Activated CD4-positive, alpha-beta T cell treated with anti-CD3 and anti-CD28 coated beads, Interleukin-2, amount 10 ng/mL, durations not matched to agents 7 days and 5 days (primary cell): Measurements from ENCODE around the gene UTS2R. TPM values are rescaled to one million over a fixed set of nuclear protein-coding genes. Genes with fewer than 3 reads are reported as not detected.
"Not testable (repeated sequence)": the region's sequence is repeated elsewhere in the genome, so short reads cannot be mapped to it uniquely, and the experiment has no call there.

ENCODE experiments used
- CTCF ChIA-PET: fragments of 350-600 bp; sonication (Branson Sonifier 250); formaldehyde crosslinking; loops from one replicate; lab custom pipeline; 2021; ENCODE audit warnings: antibody characterized with exemption; lab: Charles Lee
- POLR2A ChIA-PET: fragments of 350-600 bp; sonication (Branson Sonifier 250); formaldehyde crosslinking; loops from one replicate; lab custom pipeline; 2021; ENCODE audit warnings: antibody characterized with exemption; lab: Charles Lee
- DNase-seq: peaks from one replicate; pipeline ENCODE4 v3.0.0-alpha.2; 2020
- H3K27ac Mint-ChIP-seq: one replicate; pipeline ENCODE4 v1.8.0; 2021; ENCODE audit warnings: mild to moderate bottlenecking, moderate library complexity, mixed read lengths
- H3K27me3 Mint-ChIP-seq: one replicate; pipeline ENCODE4 v1.8.0; 2021; ENCODE audit warnings: mixed read lengths
- H3K36me3 Mint-ChIP-seq: one replicate; pipeline ENCODE4 v1.8.0; 2021; ENCODE audit warnings: low read depth, mixed read lengths
- H3K4me1 Mint-ChIP-seq: one replicate; pipeline ENCODE4 v1.8.0; 2021; ENCODE audit warnings: mixed read lengths
- H3K4me3 Mint-ChIP-seq: one replicate; pipeline ENCODE4 v1.8.0; 2021; ENCODE audit warnings: mild to moderate bottlenecking, moderate library complexity, mixed read lengths
- H3K9me3 Mint-ChIP-seq: one replicate; pipeline ENCODE4 v1.8.0; 2021; ENCODE audit warnings: mixed read lengths
- total RNA-seq, 2 experiments: library from RNA; stranded (reverse); gene quantifications; one replicate each; pipeline ENCODE4 v1.2.3, GENCODE V29; 2021

UTS2R gene
- total RNA-seq, 2 experiments from 2014 or later: not detected

- Mint-ChIP-seq H3K27me3 (peaks cover 7% of the 10 kb centered on the region), H3K4me3 (no peak overlapping the region), H3K4me1 (peaks cover under 1% of the 10 kb centered on the region), H3K9me3 (no peaks in the 10 kb centered on the region), H3K36me3 (no peaks in the 10 kb centered on the region), H3K27ac (no peak overlapping the region)
- CTCF ChIA-PET: interaction anchor here (0.8 to 2.7 kb wide), 9 partner anchors 7 to 321 kb away, joined by 3 to 13 read pairs (median 4); no protein-coding TSS in a partner anchor
- POLR2A ChIA-PET: no interaction called here
- DNase-seq: peak; percentile 89
Measured at GRCh38 chr17:82351713-82352488, 19.7 kb upstream of the UTS2R start.

DNA sequence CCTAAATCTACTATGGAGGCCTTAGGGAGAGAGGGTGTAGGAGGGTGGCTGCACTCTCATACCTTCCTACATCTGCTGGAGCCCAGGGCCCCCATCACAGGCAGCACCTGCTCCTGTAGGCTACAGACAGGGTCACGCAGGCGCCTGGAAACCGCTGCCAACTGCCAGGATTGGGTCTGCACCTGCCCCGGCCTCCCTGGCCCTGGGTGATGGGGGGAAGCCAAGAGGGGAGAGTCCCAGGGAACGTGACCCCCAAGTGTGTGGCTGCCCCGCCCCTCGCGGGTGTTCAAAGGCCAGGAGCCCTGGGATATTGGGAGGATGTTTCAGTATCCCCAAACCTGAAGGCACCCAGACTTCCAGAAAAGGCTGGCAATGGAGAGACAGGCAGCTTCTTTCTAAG, 18.1 kb upstream of the UTS2R start:
- ChIA-PET POLR2A (no interaction called here), CTCF (interaction anchor here (0.7 kb wide), 1 partner anchor 139 kb away, joined by 3 read pairs; no protein-coding TSS in a partner anchor)
- peaks cover 7% of the 10 kb centered on the region for H3K27me3 Mint-ChIP-seq
- no peaks in the 10 kb centered on the region for H3K9me3 Mint-ChIP-seq
- no peak overlapping the region for H3K27ac Mint-ChIP-seq
- no peaks in the 10 kb centered on the region for H3K36me3 Mint-ChIP-seq
- no peak overlapping the region for H3K4me3 Mint-ChIP-seq
- DNase-seq: no peak
- peaks cover 6% of the 10 kb centered on the region for H3K4me1 Mint-ChIP-seq

- Mint-ChIP-seq H3K27ac (no peak overlapping the region), H3K9me3 (no peaks in the 10 kb centered on the region), H3K4me1 (peaks cover 9% of the 10 kb centered on the region), H3K4me3 (no peak overlapping the region), H3K27me3 (peaks cover 9% of the 10 kb centered on the region), H3K36me3 (no peaks in the 10 kb centered on the region)
- POLR2A ChIA-PET: interaction anchor here (0.8 kb wide), 1 partner anchor 209 kb away, joined by 3 read pairs; no protein-coding TSS in a partner anchor
- CTCF ChIA-PET: no interaction called here
- no peak for DNase-seq
Measured at GRCh38 chr17:82354804-82355308, 16.7 kb upstream of the UTS2R start.

- H3K27ac Mint-ChIP-seq: no peak overlapping the region
- H3K27me3 Mint-ChIP-seq: peaks cover 9% of the 10 kb centered on the region
- ChIA-PET CTCF (no interaction called here), POLR2A (interaction anchor here (0.8 kb wide), 1 partner anchor 208 kb away, joined by 3 read pairs; no protein-coding TSS in a partner anchor)
- peaks cover 9% of the 10 kb centered on the region for H3K4me1 Mint-ChIP-seq
- H3K4me3 Mint-ChIP-seq: no peak overlapping the region
- DNase-seq: no peak
- no peaks in the 10 kb centered on the region for H3K36me3 Mint-ChIP-seq
- H3K9me3 Mint-ChIP-seq: no peaks in the 10 kb centered on the region
Measured at GRCh38 chr17:82355770-82356427, 15.7 kb upstream of the UTS2R start.

DNA sequence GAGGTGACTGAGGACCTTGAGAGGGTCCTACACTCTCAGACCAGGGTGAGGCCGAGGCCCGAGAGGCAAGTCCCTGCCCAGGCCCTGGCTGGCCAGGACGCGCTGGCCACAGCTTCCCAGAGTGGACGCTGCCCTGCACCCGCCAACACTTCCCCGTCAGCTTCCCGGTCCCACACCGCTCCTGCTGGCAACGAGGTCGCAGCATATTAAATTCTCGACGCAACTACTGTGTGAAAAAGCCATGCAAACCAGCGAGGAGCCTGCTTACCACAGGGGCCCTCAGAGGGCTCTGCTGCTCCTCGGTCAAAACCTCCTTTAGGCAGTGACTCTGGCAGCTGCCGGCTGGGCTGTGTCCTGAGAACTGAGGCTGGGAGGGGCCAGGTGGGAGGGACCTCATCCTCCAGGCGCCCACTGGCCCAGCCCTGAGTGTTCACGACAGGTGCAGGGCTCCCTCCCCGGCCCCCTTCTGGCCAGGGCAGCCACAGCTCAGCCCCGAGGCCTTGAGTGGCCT, 14.7 kb upstream of the UTS2R start:
- no peak for DNase-seq
- no peak overlapping the region for H3K27ac Mint-ChIP-seq
- H3K4me1 Mint-ChIP-seq: peaks cover 9% of the 10 kb centered on the region
- H3K4me3 Mint-ChIP-seq: no peak overlapping the region
- no peaks in the 10 kb centered on the region for H3K9me3 Mint-ChIP-seq
- ChIA-PET CTCF (interaction anchor here (1.2 kb wide), 1 partner anchor 13 kb away, joined by 4 read pairs; no protein-coding TSS in a partner anchor), POLR2A (no interaction called here)
- H3K27me3 Mint-ChIP-seq: peaks cover 10% of the 10 kb centered on the region
- no peaks in the 10 kb centered on the region for H3K36me3 Mint-ChIP-seq

DNA sequence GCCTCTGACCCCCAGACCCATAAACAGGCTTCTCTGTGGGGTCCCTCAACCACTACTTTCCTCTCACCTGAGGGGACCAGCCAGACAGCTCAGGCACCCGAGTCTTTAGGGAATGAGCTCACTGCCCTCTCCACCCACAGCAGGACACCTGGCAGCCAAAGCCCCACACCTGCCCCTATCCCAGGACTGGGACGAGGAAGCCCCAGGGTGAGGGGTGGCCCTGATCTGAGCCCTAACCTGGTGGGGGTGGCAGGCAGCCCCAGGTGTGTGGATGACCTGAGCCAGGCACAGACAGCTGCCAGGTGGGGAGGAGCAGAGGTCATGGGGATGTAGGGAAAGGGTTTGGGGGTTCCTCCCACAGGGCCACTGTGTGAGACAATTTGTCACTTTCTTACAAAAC, 14.2 kb upstream of the UTS2R start:
- Mint-ChIP-seq H3K36me3 (no peaks in the 10 kb centered on the region), H3K9me3 (no peaks in the 10 kb centered on the region), H3K27me3 (peaks cover 11% of the 10 kb centered on the region), H3K4me3 (no peak overlapping the region), H3K4me1 (peaks cover 9% of the 10 kb centered on the region), H3K27ac (no peak overlapping the region)
- no peak for DNase-seq
- POLR2A ChIA-PET: interaction anchor here (0.6 kb wide), 1 partner anchor 93 kb away, joined by 4 read pairs; no protein-coding TSS in a partner anchor
- CTCF ChIA-PET: interaction anchor here (0.6 to 1.2 kb wide), 2 partner anchors 13 to 242 kb away, joined by 3 to 4 read pairs; no protein-coding TSS in a partner anchor

DNA sequence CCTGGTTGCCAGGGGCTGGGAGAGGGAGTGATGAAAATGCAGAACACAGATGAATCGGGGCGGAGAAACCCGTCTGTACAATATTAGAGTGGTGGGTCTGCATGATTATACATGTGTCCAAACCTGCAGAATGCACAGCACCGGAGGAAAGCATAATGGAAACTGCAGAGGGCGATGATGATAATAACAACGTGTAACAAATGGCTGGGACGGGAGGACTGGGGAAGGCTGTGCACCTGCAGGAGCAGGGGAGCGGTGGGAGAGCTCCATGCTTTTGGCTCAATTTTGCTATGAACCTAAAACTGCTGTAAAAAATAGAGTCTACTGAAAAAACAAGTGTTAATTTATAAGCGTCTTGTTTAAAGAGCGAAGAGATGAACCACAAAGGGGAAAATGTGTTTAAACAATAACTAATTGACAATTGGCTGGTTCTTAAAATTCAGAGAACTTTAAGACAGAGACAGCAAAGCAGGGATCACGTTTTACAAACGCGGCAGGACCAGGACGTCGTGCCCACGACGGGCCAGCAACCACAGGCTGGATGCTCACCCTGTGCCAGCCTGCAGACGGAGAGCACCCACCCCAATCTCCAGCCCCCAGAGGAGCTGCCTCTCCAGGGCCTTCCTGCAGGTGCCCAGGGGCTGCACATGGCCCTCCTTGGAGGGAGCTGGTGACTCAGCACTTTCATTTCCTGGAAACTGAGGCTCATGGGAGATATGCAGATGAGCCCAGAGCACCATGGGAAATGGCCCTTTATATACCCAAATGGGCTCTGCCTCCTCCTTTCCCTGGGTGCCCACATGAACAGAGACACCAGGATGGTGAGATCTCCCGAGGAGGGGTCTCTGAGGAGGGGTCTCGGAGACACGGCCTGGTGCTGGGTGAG, 12.9 kb upstream of the UTS2R start, which contains the start of gene TEX19:
TEX19 (plus strand) TSS at position 783 of the 886 bp plus-strand sequence. CDS start 2,904 bp downstream, outside the sequence.
- no peak within 1 kb of the TSS for H3K27ac Mint-ChIP-seq
- ChIA-PET POLR2A (no interaction called here), CTCF (interaction anchor here (0.6 to 1.2 kb wide), 2 partner anchors 12 to 58 kb away, joined by 4 read pairs; no protein-coding TSS in a partner anchor)
- H3K36me3 Mint-ChIP-seq: no peaks in the 10 kb centered on the region
- H3K4me1 Mint-ChIP-seq: peaks cover 9% of the 10 kb centered on the region
- H3K9me3 Mint-ChIP-seq: no peaks in the 10 kb centered on the region
- DNase-seq: no peak
- peaks cover 11% of the 10 kb centered on the region for H3K27me3 Mint-ChIP-seq
- H3K4me3 Mint-ChIP-seq: no peak within 1 kb of the TSS

DNA sequence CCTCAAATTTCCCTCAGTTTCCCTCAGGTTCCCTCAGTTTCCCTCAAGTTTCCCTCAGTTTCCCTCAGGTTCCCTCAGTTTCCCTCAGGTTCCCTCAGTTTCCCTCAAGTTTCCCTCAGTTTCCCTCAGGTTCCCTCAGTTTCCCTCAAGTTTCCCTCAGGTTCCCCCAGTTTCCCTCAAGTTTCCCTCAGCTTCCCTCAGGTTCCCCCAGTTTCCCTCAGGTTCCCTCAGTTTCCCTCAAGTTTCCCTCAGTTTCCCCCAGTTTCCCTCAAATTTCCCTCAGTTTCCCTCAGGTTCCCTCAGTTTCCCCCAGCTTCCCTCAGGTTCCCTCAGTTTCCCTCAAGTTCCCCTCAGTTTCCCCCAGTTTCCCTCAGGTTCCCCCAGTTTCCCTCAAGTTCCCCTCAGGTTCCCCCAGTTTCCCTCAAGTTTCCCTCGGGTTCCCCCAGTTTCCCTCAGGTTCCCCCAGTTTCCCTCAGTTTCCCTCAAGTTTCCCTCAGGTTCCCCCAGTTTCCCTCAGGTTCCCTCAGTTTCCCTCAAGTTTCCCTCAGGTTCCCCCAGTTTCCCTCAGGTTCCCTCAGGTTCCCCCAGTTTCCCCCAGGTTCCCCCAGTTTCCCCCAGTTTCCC, 12.0 kb upstream of the UTS2R start:
- peaks cover 11% of the 10 kb centered on the region for H3K27me3 Mint-ChIP-seq
- H3K9me3 Mint-ChIP-seq, H3K36me3 Mint-ChIP-seq, H3K4me1 Mint-ChIP-seq, H3K4me3 Mint-ChIP-seq, CTCF ChIA-PET, DNase-seq, POLR2A ChIA-PET, H3K27ac Mint-ChIP-seq: not testable (repeated sequence)

DNA sequence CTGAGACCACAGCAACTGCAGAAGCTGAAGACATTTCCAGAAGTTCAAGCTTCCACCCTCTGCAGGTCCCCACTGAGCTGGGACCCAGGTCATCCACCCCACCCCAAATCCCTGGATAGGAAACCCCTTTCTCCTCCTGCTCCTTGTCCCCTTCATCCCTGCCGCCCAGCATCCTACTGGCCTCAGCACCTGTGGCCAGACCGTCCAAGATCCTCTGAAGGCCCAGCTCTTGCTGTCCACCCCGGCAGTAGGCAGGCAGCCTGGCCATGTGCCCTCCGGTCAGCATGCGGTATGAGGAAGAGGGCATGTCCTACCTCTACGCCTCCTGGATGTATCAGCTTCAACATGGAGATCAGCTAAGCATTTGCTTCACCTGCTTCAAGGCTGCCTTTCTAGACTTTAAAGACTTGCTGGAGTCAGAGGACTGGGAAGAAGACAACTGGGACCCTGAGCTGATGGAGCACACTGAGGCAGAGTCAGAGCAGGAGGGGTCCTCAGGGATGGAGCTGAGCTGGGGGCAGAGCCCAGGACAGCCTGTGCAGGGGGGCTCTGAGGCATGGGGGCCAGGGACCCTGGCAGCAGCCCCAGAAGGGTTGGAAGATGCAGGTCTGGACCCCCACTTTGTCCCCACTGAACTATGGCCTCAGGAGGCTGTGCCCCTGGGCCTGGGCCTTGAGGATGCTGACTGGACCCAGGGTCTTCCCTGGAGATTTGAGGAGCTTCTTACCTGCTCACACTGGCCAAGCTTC, 9.5 kb upstream of the UTS2R start:
- H3K4me1 Mint-ChIP-seq: peaks cover 9% of the 10 kb centered on the region
- H3K27me3 Mint-ChIP-seq: peaks cover 11% of the 10 kb centered on the region
- no peak for DNase-seq
- H3K4me3 Mint-ChIP-seq: no peak overlapping the region
- no peaks in the 10 kb centered on the region for H3K9me3 Mint-ChIP-seq
- CTCF ChIA-PET: interaction anchor here (1.3 to 1.4 kb wide), 2 partner anchors 8 to 126 kb away, joined by 3 to 7 read pairs; no protein-coding TSS in a partner anchor
- no peaks in the 10 kb centered on the region for H3K36me3 Mint-ChIP-seq
- POLR2A ChIA-PET: interaction anchor here (0.6 kb wide), 1 partner anchor 8 kb away, joined by 4 read pairs; no protein-coding TSS in a partner anchor
- H3K27ac Mint-ChIP-seq: no peak overlapping the region

DNA sequence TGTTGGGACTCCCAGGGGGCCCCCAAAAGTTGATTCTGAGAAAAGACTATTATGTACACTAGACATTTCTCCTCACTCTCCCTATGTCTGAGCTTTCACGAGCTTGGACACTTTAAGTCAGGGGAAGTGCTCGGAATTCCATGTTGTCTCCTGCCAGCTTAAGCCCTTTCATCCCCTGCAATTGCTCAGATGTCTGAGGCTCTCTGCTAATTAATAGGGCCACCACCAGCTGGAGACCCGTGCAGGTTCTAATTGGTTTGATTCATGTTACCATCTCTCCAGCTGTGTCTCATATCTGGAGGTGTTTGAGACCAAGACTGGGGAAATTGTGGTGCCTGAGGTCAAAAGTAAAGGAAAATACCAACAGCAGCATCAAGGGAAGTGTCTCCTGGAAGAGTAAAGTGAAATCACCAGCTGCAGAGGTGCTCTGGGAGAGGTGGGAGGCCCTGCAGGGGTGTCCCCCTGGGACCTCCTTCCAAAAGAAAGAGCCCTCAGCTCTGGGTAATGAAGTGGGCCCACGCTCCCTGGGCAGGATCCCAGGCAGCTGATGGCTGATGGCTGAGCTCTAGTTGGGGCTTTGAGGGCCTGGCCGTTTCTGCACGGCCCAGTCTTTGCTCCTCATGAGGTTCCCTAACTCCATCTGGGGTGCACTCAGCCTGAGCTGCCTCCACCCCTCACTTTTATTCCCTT, 5.8 kb upstream of the UTS2R start:
- no peaks in the 10 kb centered on the region for H3K9me3 Mint-ChIP-seq
- ChIA-PET CTCF (interaction anchor here (1.1 kb wide), 1 partner anchor 156 kb away, joined by 4 read pairs; no protein-coding TSS in a partner anchor), POLR2A (no interaction called here)
- no peak for DNase-seq
- H3K36me3 Mint-ChIP-seq: no peaks in the 10 kb centered on the region
- H3K27ac Mint-ChIP-seq: no peak overlapping the region
- H3K27me3 Mint-ChIP-seq: peaks cover 30% of the 10 kb centered on the region
- H3K4me1 Mint-ChIP-seq: peaks cover 5% of the 10 kb centered on the region
- no peak overlapping the region for H3K4me3 Mint-ChIP-seq
